KMS-11 (cell line): ENCODE measurements around the gene UAP1.

ENCODE experiments used
- H2AFZ ChIP-seq: fragments of 200-600 bp; sonication (generic); 2 replicates; pipeline ENCODE4 v1.6.1; 2016; ENCODE audit warnings: antibody characterized with exemption, mixed run types, low read depth
- H3K27ac ChIP-seq: fragments of 200-600 bp; sonication (generic); 2 replicates; pipeline ENCODE4 v1.6.1; 2016; ENCODE audit warnings: mild to moderate bottlenecking, mixed run types
- H3K27me3 ChIP-seq: fragments of 200-600 bp; sonication (generic); 2 replicates; pipeline ENCODE4 v1.6.1; 2017; ENCODE audit warnings: mild to moderate bottlenecking, low read depth, mixed run types, moderate library complexity; ENCODE audit not compliant: insufficient read depth
- H3K36me3 ChIP-seq: fragments of 200-600 bp; sonication (generic); 2 replicates; pipeline ENCODE4 v1.6.1; 2017; ENCODE audit warnings: mild to moderate bottlenecking, mixed run types; ENCODE audit not compliant: insufficient read depth
- H3K4me1 ChIP-seq: fragments of 200-600 bp; sonication (generic); 2 replicates; pipeline ENCODE4 v1.6.1; 2016; ENCODE audit warnings: mild to moderate bottlenecking, low read depth, mixed run types; ENCODE audit not compliant: poor library complexity, severe bottlenecking
- H3K4me2 ChIP-seq: fragments of 200-600 bp; sonication (generic); 2 replicates; pipeline ENCODE4 v1.7.0; 2016; ENCODE audit warnings: mild to moderate bottlenecking, mixed run types
- H3K4me3 ChIP-seq: fragments of 200-600 bp; sonication (generic); IDR thresholded peaks from 2 replicates; pipeline ENCODE4 v1.6.1; 2017; ENCODE audit warnings: low read depth, low read length, mixed read lengths; ENCODE audit not compliant: insufficient read depth
- H3K79me2 ChIP-seq: fragments of 200-600 bp; sonication (generic); 2 replicates; pipeline ENCODE4 v1.6.1; 2016; ENCODE audit warnings: low read depth, mixed run types; ENCODE audit not compliant: insufficient read depth
- H3K9ac ChIP-seq: fragments of 200-600 bp; sonication (generic); 2 replicates; pipeline ENCODE4 v1.6.1; 2016; ENCODE audit warnings: mild to moderate bottlenecking, mixed run types
- H4K20me1 ChIP-seq: fragments of 200-600 bp; sonication (generic); 2 replicates; pipeline ENCODE4 v1.6.1; 2016; ENCODE audit warnings: mild to moderate bottlenecking, mixed run types; ENCODE audit not compliant: insufficient read depth
- TF ChIP-seq, protein P1 (sequence below): fragments of 200-600 bp; sonication (generic); conservative IDR thresholded peaks from 2 replicates; pipeline ENCODE4 v1.6.1; 2017; ENCODE audit warnings: low read depth, mild to moderate bottlenecking, antibody characterized with exemption, low read length, moderate library complexity, mixed read lengths

Gene UAP1

DNA sequence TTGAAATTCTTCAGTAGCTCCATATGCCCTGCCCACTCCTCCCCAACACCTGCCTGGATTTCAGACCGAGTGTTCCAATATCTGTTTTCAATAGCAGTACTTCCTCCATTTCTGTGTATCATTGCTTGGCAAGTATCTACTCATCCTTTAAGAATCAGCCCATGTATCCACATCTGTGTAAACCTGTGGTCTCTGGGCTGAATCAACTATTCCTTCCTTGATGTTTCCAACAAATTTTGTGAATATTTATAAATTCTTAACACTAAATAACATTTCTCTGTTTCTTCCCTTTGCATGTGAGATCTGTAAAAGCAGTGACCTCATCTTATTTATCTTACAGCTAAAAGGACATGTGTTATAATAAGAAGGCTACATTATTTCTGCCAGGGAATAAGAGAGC, 26.0 kb upstream of the UAP1 start:
- Histone ChIP-seq H3K9ac (no peak overlapping the region), H2AFZ (no peak overlapping the region), H3K4me1 (peaks cover 14% of the 10 kb centered on the region), H3K36me3 (no peaks in the 10 kb centered on the region), H3K4me3 (no peak overlapping the region), H3K27me3 (no peaks in the 10 kb centered on the region), H3K79me2 (no peaks in the 10 kb centered on the region), H3K4me2 (no peak overlapping the region), H4K20me1 (no peaks in the 10 kb centered on the region), H3K27ac (no peak overlapping the region)
- TF ChIP-seq, protein P1, sequence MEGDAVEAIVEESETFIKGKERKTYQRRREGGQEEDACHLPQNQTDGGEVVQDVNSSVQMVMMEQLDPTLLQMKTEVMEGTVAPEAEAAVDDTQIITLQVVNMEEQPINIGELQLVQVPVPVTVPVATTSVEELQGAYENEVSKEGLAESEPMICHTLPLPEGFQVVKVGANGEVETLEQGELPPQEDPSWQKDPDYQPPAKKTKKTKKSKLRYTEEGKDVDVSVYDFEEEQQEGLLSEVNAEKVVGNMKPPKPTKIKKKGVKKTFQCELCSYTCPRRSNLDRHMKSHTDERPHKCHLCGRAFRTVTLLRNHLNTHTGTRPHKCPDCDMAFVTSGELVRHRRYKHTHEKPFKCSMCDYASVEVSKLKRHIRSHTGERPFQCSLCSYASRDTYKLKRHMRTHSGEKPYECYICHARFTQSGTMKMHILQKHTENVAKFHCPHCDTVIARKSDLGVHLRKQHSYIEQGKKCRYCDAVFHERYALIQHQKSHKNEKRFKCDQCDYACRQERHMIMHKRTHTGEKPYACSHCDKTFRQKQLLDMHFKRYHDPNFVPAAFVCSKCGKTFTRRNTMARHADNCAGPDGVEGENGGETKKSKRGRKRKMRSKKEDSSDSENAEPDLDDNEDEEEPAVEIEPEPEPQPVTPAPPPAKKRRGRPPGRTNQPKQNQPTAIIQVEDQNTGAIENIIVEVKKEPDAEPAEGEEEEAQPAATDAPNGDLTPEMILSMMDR = no peak

- Histone ChIP-seq H3K27ac (no peak overlapping the region), H3K9ac (no peak overlapping the region), H3K4me3 (no peak overlapping the region), H3K4me2 (no peak overlapping the region), H4K20me1 (no peaks in the 10 kb centered on the region), H3K36me3 (no peaks in the 10 kb centered on the region), H3K4me1 (peaks cover 10% of the 10 kb centered on the region), H3K27me3 (no peaks in the 10 kb centered on the region), H2AFZ (no peak overlapping the region), H3K79me2 (no peaks in the 10 kb centered on the region)
- TF ChIP-seq, protein P1 = no peak
Measured at GRCh38 chr1:162536511-162536910, 25.0 kb upstream of the UAP1 start.

DNA sequence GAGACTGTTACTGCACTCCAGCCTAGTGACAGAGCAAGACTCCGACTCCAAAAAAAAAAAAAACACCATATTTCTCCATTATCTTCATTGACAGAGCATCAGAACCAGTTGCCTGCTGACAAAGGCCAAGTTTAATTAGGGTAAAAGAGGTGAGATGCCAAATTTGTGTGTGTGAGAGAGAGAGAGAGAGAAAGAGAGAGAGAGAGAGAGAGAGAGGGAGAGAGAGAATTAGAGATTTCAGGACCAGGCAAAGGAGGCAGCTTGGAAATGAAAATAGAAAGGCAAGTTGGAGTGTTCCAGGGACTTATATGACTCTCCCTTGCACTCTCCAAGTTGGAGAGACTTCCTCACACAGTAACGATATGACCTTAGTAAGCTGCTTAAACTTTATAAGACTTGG, 24.3 kb upstream of the UAP1 start:
- no peak overlapping the region for H3K4me2 ChIP-seq
- no peak overlapping the region for H2AFZ ChIP-seq
- TF ChIP-seq, protein P1 = no peak
- no peaks in the 10 kb centered on the region for H3K79me2 ChIP-seq
- peaks cover 10% of the 10 kb centered on the region for H3K4me1 ChIP-seq
- H4K20me1 ChIP-seq = no peaks in the 10 kb centered on the region
- H3K27me3 ChIP-seq = no peaks in the 10 kb centered on the region
- no peak overlapping the region for H3K9ac ChIP-seq
- no peaks in the 10 kb centered on the region for H3K36me3 ChIP-seq
- H3K27ac ChIP-seq = no peak overlapping the region
- H3K4me3 ChIP-seq = no peak overlapping the region

GRCh38 chr1:162538815-162539431, 22.6 kb upstream of the UAP1 start:
- no peak overlapping the region for H2AFZ ChIP-seq
- no peaks in the 10 kb centered on the region for H3K27me3 ChIP-seq
- H3K4me3 ChIP-seq = no peak overlapping the region
- TF ChIP-seq, protein P1 = no peak
- H3K36me3 ChIP-seq = no peaks in the 10 kb centered on the region
- H3K9ac ChIP-seq = no peak overlapping the region
- peaks cover 10% of the 10 kb centered on the region for H3K4me1 ChIP-seq
- H4K20me1 ChIP-seq = no peaks in the 10 kb centered on the region
- H3K27ac ChIP-seq = no peak overlapping the region
- H3K4me2 ChIP-seq = 0 out of 2 replicates have a peak overlapping the region, but pooled peaks have one; percentile 2
- H3K79me2 ChIP-seq = no peaks in the 10 kb centered on the region
